Stimulated activated CD4-positive, alpha-beta T cell treated with anti-CD3 and anti-CD28 coated beads, TNF-alpha, amount 100 ng/mL, for 24 hours (primary cell): Measurements from ENCODE around the gene SPATA33.

Experiments used
- DNase-seq, 3 experiments: peaks; one replicate each; pipeline ENCODE4 v3.0.0-alpha.2; 2020; ENCODE audit warnings: low read depth in 3 of 3

SPATA33 gene

GRCh38 chr16:89657442-89658220, at the start of gene SPATA33, which contains the start of gene CHMP1A:
TSS of gene SPATA33 (plus strand) at chr16:89657836. CDS start at chr16:89657912, 76 bp downstream.
TSS of gene CHMP1A (minus strand) at chr16:89657708. CDS start at chr16:89657588, 120 bp downstream.
- peak; percentile 86 to 89 (median 87) for DNase-seq

- no peak for DNase-seq
Observed at GRCh38 chr16:89607937-89608740, 49.5 kb upstream of the SPATA33 start.

- no peak for DNase-seq
Observed at GRCh38 chr16:89610108-89610453, 47.6 kb upstream of the SPATA33 start.

GRCh38 chr16:89612415-89613166, 45.0 kb upstream of the SPATA33 start:
- DNase-seq = no peak

GRCh38 chr16:89613231-89613953, 44.2 kb upstream of the SPATA33 start, which contains the start of gene DPEP1:
TSS of gene DPEP1 (plus strand) at chr16:89613642. CDS start at chr16:89630411, 16,769 bp downstream.
- no peak for DNase-seq

GRCh38 chr16:89613954-89614459, 43.6 kb upstream of the SPATA33 start:
- no peak for DNase-seq

- no peak for DNase-seq
Observed at GRCh38 chr16:89615176-89615575, 42.5 kb upstream of the SPATA33 start.

GRCh38 chr16:89615596-89616090, 42.0 kb upstream of the SPATA33 start:
- peak in 1 of 3 experiments; percentile 15 for DNase-seq

GRCh38 chr16:89616623-89617022, 41.0 kb upstream of the SPATA33 start:
- DNase-seq = no peak

GRCh38 chr16:89617036-89617435, 40.6 kb upstream of the SPATA33 start:
- no peak for DNase-seq

- DNase-seq = no peak
Observed at GRCh38 chr16:89618109-89618998, 39.3 kb upstream of the SPATA33 start.

GRCh38 chr16:89619840-89620239, 37.8 kb upstream of the SPATA33 start:
- DNase-seq = no peak

- no peak for DNase-seq
Observed at GRCh38 chr16:89620406-89620841, 37.2 kb upstream of the SPATA33 start.

- no peak for DNase-seq
Observed at GRCh38 chr16:89621136-89621697, 36.4 kb upstream of the SPATA33 start.

- no peak for DNase-seq
Observed at GRCh38 chr16:89621698-89622409, 35.8 kb upstream of the SPATA33 start.

GRCh38 chr16:89623511-89624261, 34.0 kb upstream of the SPATA33 start:
- DNase-seq = no peak

GRCh38 chr16:89624777-89625761, 32.6 kb upstream of the SPATA33 start:
- no peak for DNase-seq
